DMS53 treated with DMSO at 0.1 percent for 48 hours (cell line): Measurements from ENCODE around the gene APOM.
A peak's percentile ranks its signal among the peaks of the same experiment; 100 is the strongest.

Experiments
- DNase-seq: peaks from one replicate; lab custom pipeline; 2025; ENCODE audit not compliant: unreplicated experiment; lab: John Stamatoyannopoulos, UW

The APOM gene

GRCh38 chr6:31702819-31703716 is 47.4 kb downstream of the APOM start, which contains the start of gene ABHD16A:
TSS of gene ABHD16A (minus strand) at chr6:31703324. CDS start at chr6:31703281, 43 bp downstream.
- peak; percentile 89 for DNase-seq

- DNase-seq: no peak
Measured at GRCh38 chr6:31705931-31706330, 50.2 kb downstream of the APOM start.

GRCh38 chr6:31706599-31706998 is 50.9 kb downstream of the APOM start, which contains the start of gene LY6G6F:
TSS of gene LY6G6F (plus strand) at chr6:31706866. CDS start at chr6:31706907, 41 bp downstream.
- DNase-seq: no peak

GRCh38 chr6:31707701-31708100 is 52.0 kb downstream of the APOM start:
- DNase-seq: no peak
